H9 (cell line): ENCODE results near the gene HOMER1. TPM values are rescaled to one million over a fixed set of nuclear protein-coding genes. Genes with fewer than 3 reads are reported as not detected.

Experiments used
- DNase-seq: peaks from one replicate; pipeline ENCODE4 v3.0.0-alpha.2; 2017
- H2AFZ ChIP-seq: one replicate; pipeline ENCODE4 v1.6.1; 2013; ENCODE audit warnings: mild to moderate bottlenecking, low read length, control low read depth, moderate library complexity
- H2AK5ac ChIP-seq: 2 replicates; pipeline ENCODE4 v1.6.1; 2013; ENCODE audit warnings: low read length, control low read depth, mixed read lengths; ENCODE audit not compliant: insufficient read length
- H2BK120ac ChIP-seq: one replicate; pipeline ENCODE4 v1.6.1; 2013; ENCODE audit warnings: low read depth, mild to moderate bottlenecking, low read length, control low read depth, inconsistent platforms; ENCODE audit not compliant: poor library complexity, severe bottlenecking
- H2BK12ac ChIP-seq: 2 replicates; pipeline ENCODE4 v1.6.1; 2013; ENCODE audit warnings: low read length, control low read depth, mixed read lengths, low read depth; ENCODE audit not compliant: insufficient read length
- H2BK15ac ChIP-seq: 2 replicates; pipeline ENCODE4 v1.6.1; 2013; ENCODE audit warnings: low read depth, low read length, control low read depth
- H2BK20ac ChIP-seq: one replicate; pipeline ENCODE4 v1.6.1; 2013; ENCODE audit warnings: low read depth, mild to moderate bottlenecking, low read length, control low read depth, inconsistent platforms; ENCODE audit not compliant: poor library complexity, severe bottlenecking
- H2BK5ac ChIP-seq: 2 replicates; pipeline ENCODE4 v1.6.1; 2013; ENCODE audit warnings: low read length, control low read depth, mixed read lengths; ENCODE audit not compliant: insufficient read length
- H3K14ac ChIP-seq: 2 replicates; pipeline ENCODE4 v1.6.1; 2013; ENCODE audit warnings: low read length, control low read depth; ENCODE audit not compliant: insufficient read depth
- H3K18ac ChIP-seq: 2 replicates; pipeline ENCODE4 v1.6.1; 2013; ENCODE audit warnings: low read depth, mild to moderate bottlenecking, mixed read lengths, low read length, control low read depth; ENCODE audit not compliant: insufficient read length
- H3K23ac ChIP-seq: 2 replicates; pipeline ENCODE4 v1.6.1; 2013; ENCODE audit warnings: low read length, control low read depth, mixed read lengths, low read depth; ENCODE audit not compliant: insufficient read length
- H3K23me2 ChIP-seq: 2 replicates; pipeline ENCODE4 v1.6.1; 2013; ENCODE audit warnings: low read depth, mild to moderate bottlenecking, mixed read lengths, low read length, control low read depth; ENCODE audit not compliant: insufficient read length, poor library complexity, severe bottlenecking
- H3K27ac ChIP-seq: 2 replicates; pipeline ENCODE4 v1.5.1; 2013; ENCODE audit warnings: low read length, control low read depth, mixed read lengths, low read depth; ENCODE audit not compliant: insufficient read length
- H3K27me3 ChIP-seq: 2 replicates; pipeline ENCODE4 v1.6.1; 2013; ENCODE audit warnings: low read length, control low read depth, inconsistent platforms; ENCODE audit not compliant: insufficient read depth
- H3K4ac ChIP-seq: 2 replicates; pipeline ENCODE4 v1.6.1; 2013; ENCODE audit warnings: low read depth, mild to moderate bottlenecking, control low read depth, inconsistent platforms, low read length, moderate library complexity
- H3K4me1 ChIP-seq: 2 replicates; pipeline ENCODE4 v1.6.1; 2013; ENCODE audit warnings: low read length, control low read depth, inconsistent platforms; ENCODE audit not compliant: insufficient read depth
- H3K4me2 ChIP-seq: 2 replicates; pipeline ENCODE4 v1.6.1; 2013; ENCODE audit warnings: low read length, control low read depth, mixed read lengths; ENCODE audit not compliant: insufficient read length, insufficient read depth
- H3K56ac ChIP-seq: 2 replicates; pipeline ENCODE4 v1.6.1; 2013; ENCODE audit warnings: low read depth, mild to moderate bottlenecking, mixed read lengths, low read length, control low read depth; ENCODE audit not compliant: insufficient read length
- H3K79me1 ChIP-seq: 2 replicates; pipeline ENCODE4 v1.6.1; 2013; ENCODE audit warnings: low read depth, mild to moderate bottlenecking, moderate library complexity, low read length, control low read depth, inconsistent platforms; ENCODE audit not compliant: insufficient read depth, poor library complexity, severe bottlenecking
- H3K79me2 ChIP-seq: 2 replicates; pipeline ENCODE4 v1.6.1; 2013; ENCODE audit warnings: low read length, control low read depth, inconsistent platforms; ENCODE audit not compliant: insufficient read depth
- H3K9ac ChIP-seq: 2 replicates; pipeline ENCODE4 v1.6.1; 2013; ENCODE audit warnings: low read length, control low read depth, mixed read lengths; ENCODE audit not compliant: insufficient read length; ENCODE audit errors: extremely low read depth
- H3K9me3 ChIP-seq: one replicate; pipeline ENCODE4 v1.6.1; 2013; ENCODE audit warnings: low read depth, low read length, inconsistent platforms; ENCODE audit not compliant: control insufficient read depth
- H3T11ph ChIP-seq: one replicate; pipeline ENCODE4 v1.6.1; 2013; ENCODE audit warnings: mild to moderate bottlenecking, low read length, control low read depth, inconsistent platforms
- H4K20me1 ChIP-seq: one replicate; pipeline ENCODE4 v1.6.1; 2013; ENCODE audit not compliant: control insufficient read depth, insufficient read length, insufficient read depth
- H4K5ac ChIP-seq: 2 replicates; pipeline ENCODE4 v1.6.1; 2013; ENCODE audit warnings: low read depth, mild to moderate bottlenecking, mixed read lengths, low read length, control low read depth; ENCODE audit not compliant: insufficient read length
- H4K8ac ChIP-seq: replicated peaks from 2 replicates; pipeline ENCODE4 v1.6.1; 2013; ENCODE audit warnings: low read length, control low read depth, mixed read lengths, low read depth; ENCODE audit not compliant: insufficient read length
- H4K91ac ChIP-seq: 2 replicates; pipeline ENCODE4 v1.6.1; 2013; ENCODE audit warnings: low read depth, mild to moderate bottlenecking, moderate library complexity, mixed read lengths, low read length, control low read depth; ENCODE audit not compliant: insufficient read length
- H3K27ac Mint-ChIP-seq, 3 experiments: 2 replicates in 2 of 3; 3 replicates in 1 of 3; pipeline ENCODE4 v1.8.0; 2020 to 2021; ENCODE audit warnings: mixed read lengths in 3 of 3, mild to moderate bottlenecking in 1 of 3, moderate library complexity in 1 of 3
- H3K27me3 Mint-ChIP-seq: 2 replicates; pipeline ENCODE4 v1.8.0; 2021; ENCODE audit warnings: low read depth, mild to moderate bottlenecking, moderate library complexity, mixed read lengths
- H3K36me3 Mint-ChIP-seq, 3 experiments: 2 replicates in 2 of 3; 3 replicates in 1 of 3; pipeline ENCODE4 v1.8.0; 2020 to 2021; ENCODE audit warnings: low read depth in 3 of 3, mixed read lengths in 3 of 3; ENCODE audit not compliant: insufficient read depth in 1 of 3
- H3K4me1 Mint-ChIP-seq, 2 experiments: 2 replicates each; pipeline ENCODE4 v1.8.0; 2020; ENCODE audit warnings: mixed read lengths in 2 of 2
- H3K4me3 Mint-ChIP-seq, 2 experiments: 2 replicates in 1 of 2; 3 replicates in 1 of 2; pipeline ENCODE4 v1.8.0; 2020 to 2021; ENCODE audit warnings: mild to moderate bottlenecking in 2 of 2, mixed read lengths in 2 of 2, moderate library complexity in 1 of 2
- H3K9me3 Mint-ChIP-seq, 2 experiments: 2 replicates in 1 of 2; 3 replicates in 1 of 2; pipeline ENCODE4 v1.8.0; 2020; ENCODE audit warnings: mild to moderate bottlenecking in 2 of 2, mixed read lengths in 2 of 2, moderate library complexity in 1 of 2
- WGBS: extraction: QIAGEN DNeasy Blood & Tissue Kit; methylation state at CpG from one replicate; pipeline ENCODE4 v1.1.7; 2013; ENCODE audit warnings: missing lambda C conversion rate, low lambda C conversion rate, mixed read lengths; ENCODE audit not compliant: insufficient read length; ENCODE audit errors: extremely low coverage; 5-methylcytosine and 5-hydroxymethylcytosine counted together
- total RNA-seq: library from RNA; stranded (reverse); gene quantifications from 2 replicates; pipeline ENCODE4 v1.2.1, GENCODE V29; 2021
- TF ChIP-seq, protein P1 (sequence below): fragments of 200-600 bp; sonication (generic); conservative IDR thresholded peaks from 3 replicates; pipeline ENCODE4 v1.8.0; 2021; ENCODE audit warnings: antibody characterized with exemption, mild to moderate bottlenecking

The HOMER1 gene
- total RNA-seq, 1 experiment from 2014 or later = 39.5 TPM

DNA sequence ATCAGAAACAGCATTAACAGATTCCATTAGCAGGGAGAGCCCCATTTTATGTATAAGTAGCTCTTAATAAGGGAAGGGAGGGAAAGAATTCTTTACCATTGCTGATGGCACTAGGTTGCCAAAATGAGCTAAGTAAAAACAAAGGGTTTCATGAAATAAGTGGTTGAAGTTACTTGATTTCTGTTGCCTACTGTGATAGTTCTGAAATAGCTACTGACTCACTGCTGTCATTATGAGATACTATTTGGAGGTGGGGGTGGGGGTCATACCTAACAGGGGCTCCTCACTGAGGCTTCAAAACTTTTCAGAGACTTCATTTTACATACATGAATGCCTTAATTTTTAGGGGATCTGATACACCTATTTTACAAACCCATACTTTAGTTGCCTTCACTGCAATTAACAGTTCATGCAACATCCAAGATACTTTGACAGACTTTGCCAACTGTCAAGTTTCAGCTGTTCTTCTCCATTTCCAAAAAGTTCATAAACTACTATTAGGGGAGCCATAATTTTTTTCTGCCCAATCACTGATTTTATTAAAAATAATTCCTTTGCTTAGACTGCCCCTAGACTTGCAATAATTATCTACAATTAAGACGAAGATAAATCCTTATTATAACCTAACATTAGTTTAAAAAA lies 4.6 kb downstream of the HOMER1 start:
- Mint-ChIP-seq H3K9me3 (no peaks in the 10 kb centered on the region; a peak in 1 of 5 replicates), H3K27ac (0 out of 7 replicates have a peak overlapping the region, but pooled peaks of 1 of the 3 experiments have one; percentile 18), H3K27me3 (no peaks in the 10 kb centered on the region), H3K4me1 (peaks cover 50 to 61% of the 10 kb centered on the region in 2 experiments), H3K36me3 (no peaks in the 10 kb centered on the region; a peak in 2 of 7 replicates), H3K4me3 (peak overlapping the region; percentile 17 to 70; a peak in 4 of 5 replicates)
- H3K27me3 ChIP-seq = no peaks in the 10 kb centered on the region
- H3K56ac ChIP-seq = no peak overlapping the region
- H2AK5ac ChIP-seq = no peak overlapping the region
- DNase-seq = no peak
- H2AFZ ChIP-seq = no peak overlapping the region
- peaks cover 14% of the 10 kb centered on the region for H3K23me2 ChIP-seq
- peaks cover 5% of the 10 kb centered on the region for H3K79me1 ChIP-seq
- no peak overlapping the region for H2BK20ac ChIP-seq
- H2BK120ac ChIP-seq = no peak overlapping the region
- H3K27ac ChIP-seq = no peak overlapping the region
- H4K91ac ChIP-seq = no peak overlapping the region
- H3K9me3 ChIP-seq = no peaks in the 10 kb centered on the region
- H3T11ph ChIP-seq = no peak overlapping the region
- no peak overlapping the region for H2BK15ac ChIP-seq
- no peak overlapping the region for H3K14ac ChIP-seq
- no peak overlapping the region for H3K9ac ChIP-seq
- H3K18ac ChIP-seq = no peak overlapping the region
- no peak overlapping the region for H4K8ac ChIP-seq
- no peak overlapping the region for H2BK12ac ChIP-seq
- H3K79me2 ChIP-seq = peaks cover 42% of the 10 kb centered on the region; the same call in 1 of the 2 replicates
- TF ChIP-seq, protein P1, sequence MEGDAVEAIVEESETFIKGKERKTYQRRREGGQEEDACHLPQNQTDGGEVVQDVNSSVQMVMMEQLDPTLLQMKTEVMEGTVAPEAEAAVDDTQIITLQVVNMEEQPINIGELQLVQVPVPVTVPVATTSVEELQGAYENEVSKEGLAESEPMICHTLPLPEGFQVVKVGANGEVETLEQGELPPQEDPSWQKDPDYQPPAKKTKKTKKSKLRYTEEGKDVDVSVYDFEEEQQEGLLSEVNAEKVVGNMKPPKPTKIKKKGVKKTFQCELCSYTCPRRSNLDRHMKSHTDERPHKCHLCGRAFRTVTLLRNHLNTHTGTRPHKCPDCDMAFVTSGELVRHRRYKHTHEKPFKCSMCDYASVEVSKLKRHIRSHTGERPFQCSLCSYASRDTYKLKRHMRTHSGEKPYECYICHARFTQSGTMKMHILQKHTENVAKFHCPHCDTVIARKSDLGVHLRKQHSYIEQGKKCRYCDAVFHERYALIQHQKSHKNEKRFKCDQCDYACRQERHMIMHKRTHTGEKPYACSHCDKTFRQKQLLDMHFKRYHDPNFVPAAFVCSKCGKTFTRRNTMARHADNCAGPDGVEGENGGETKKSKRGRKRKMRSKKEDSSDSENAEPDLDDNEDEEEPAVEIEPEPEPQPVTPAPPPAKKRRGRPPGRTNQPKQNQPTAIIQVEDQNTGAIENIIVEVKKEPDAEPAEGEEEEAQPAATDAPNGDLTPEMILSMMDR = no peak
- H3K23ac ChIP-seq = no peak overlapping the region
- WGBS = no CpG with 5 or more reads among the region's 1 CpG
- no peak overlapping the region for H2BK5ac ChIP-seq
- no peak overlapping the region for H3K4ac ChIP-seq
- peaks cover 10% of the 10 kb centered on the region for H3K4me1 ChIP-seq
- H3K4me2 ChIP-seq = peak overlapping the region; percentile 19
- no peak overlapping the region for H4K5ac ChIP-seq
- H4K20me1 ChIP-seq = no peaks in the 10 kb centered on the region
